Endothelial cell of umbilical vein (primary cell): ENCODE data around the gene STK32A. TPM values are rescaled to one million over a fixed set of nuclear protein-coding genes. Genes with fewer than 3 reads are reported as not detected.

Source experiments
- BruUV-seq: library from RNA; stranded (reverse); fragments of 400-500 nt; replicated peaks from 2 replicates; lab custom pipeline; 2021; lab: Mats Ljungman, UMichigan
- CTCF ChIA-PET: fragments of 300-600, 350-600 bp; sonication (Branson Sonifier 250); formaldehyde crosslinking; loops from one replicate; lab custom pipeline; 2021; ENCODE audit warnings: antibody characterized with exemption, inconsistent platforms; lab: Charles Lee
- POLR2A ChIA-PET: fragments of 300-600, 350-600 bp; sonication (Branson Sonifier 250); formaldehyde crosslinking; loops from one replicate; lab custom pipeline; 2021; ENCODE audit warnings: antibody characterized with exemption, inconsistent platforms; lab: Charles Lee
- DNase-seq: peaks from one replicate; pipeline ENCODE4 v3.0.0-alpha.2; 2011; ENCODE audit warnings: low read depth, low spot score
- FAIRE-seq: peaks from 2 replicates; lab custom pipeline; 2011; peaks lifted over from hg19 to GRCh38; lab: Jason Lieb, UNC
- H2AFZ ChIP-seq: 2 replicates; pipeline ENCODE4 v1.6.0; 2012; ENCODE audit warnings: low read depth, low read length, control low read depth, inconsistent platforms
- H3K27ac ChIP-seq: 2 replicates; pipeline ENCODE4 v1.5.1; 2011; ENCODE audit warnings: low read depth, mild to moderate bottlenecking, control low read depth, low read length, moderate library complexity; ENCODE audit not compliant: insufficient read depth
- H3K27me3 ChIP-seq, 2 experiments: 2 replicates each; pipeline versions ENCODE4 v1.6.0 to v1.6.1; 2011; ENCODE audit warnings: low read length in 2 of 2, mixed read lengths in 1 of 2; ENCODE audit not compliant: control insufficient read depth in 2 of 2, insufficient read depth in 2 of 2
- H3K36me3 ChIP-seq, 2 experiments: 2 replicates in 1 of 2; 3 replicates in 1 of 2; pipeline ENCODE4 v1.5.1; 2011; ENCODE audit warnings: low read length in 2 of 2, mild to moderate bottlenecking in 1 of 2, moderate library complexity in 1 of 2; ENCODE audit not compliant: control insufficient read depth in 2 of 2, insufficient read depth in 2 of 2; ENCODE audit errors: extremely low read depth in 1 of 2
- H3K4me1 ChIP-seq: 3 replicates; pipeline ENCODE4 v1.5.1; 2011; ENCODE audit warnings: mild to moderate bottlenecking, low read length; ENCODE audit not compliant: control insufficient read depth, insufficient read depth; ENCODE audit errors: extremely low read depth
- H3K4me2 ChIP-seq: 2 replicates; pipeline ENCODE4 v1.6.1; 2011; ENCODE audit warnings: low read length, control low read depth, mixed read lengths; ENCODE audit not compliant: insufficient read depth
- H3K4me3 ChIP-seq, 3 experiments: fragments of 200-600 bp in 1 of 3; sonication (generic), shearing (Covaris generic) in 1 of 3; replicated peaks in 1 of 3; 2 replicates each; pipeline ENCODE4 v1.5.1; 2011 to 2016; ENCODE audit warnings: control low read depth in 3 of 3, low read length in 3 of 3, mild to moderate bottlenecking in 2 of 3, inconsistent platforms in 1 of 3, low read depth in 1 of 3, moderate library complexity in 1 of 3; ENCODE audit not compliant: insufficient read depth in 1 of 3
- H3K79me2 ChIP-seq: 2 replicates; pipeline ENCODE4 v1.6.0; 2012; ENCODE audit warnings: low read length, inconsistent platforms; ENCODE audit not compliant: control insufficient read depth, insufficient read depth
- H3K9ac ChIP-seq: replicated peaks from 2 replicates; pipeline ENCODE3; 2011; ENCODE audit warnings: low read length, control low read depth; ENCODE audit not compliant: insufficient read depth; ENCODE audit errors: extremely low read depth
- H3K9me1 ChIP-seq: replicated peaks from 3 replicates; pipeline ENCODE4 v1.6.0; 2011; ENCODE audit warnings: mild to moderate bottlenecking, low read length; ENCODE audit not compliant: control insufficient read depth, insufficient read depth; ENCODE audit errors: extremely low read depth
- H3K9me3 ChIP-seq: replicated peaks from 2 replicates; pipeline ENCODE4 v1.5.1; 2012; ENCODE audit warnings: low read length, inconsistent platforms; ENCODE audit not compliant: control insufficient read depth, insufficient read depth
- H4K20me1 ChIP-seq: replicated peaks from 2 replicates; pipeline ENCODE3; 2011; ENCODE audit warnings: mild to moderate bottlenecking, low read length; ENCODE audit not compliant: control insufficient read depth, insufficient read depth; ENCODE audit errors: extremely low read depth
- EZH2 ChIP-seq: IDR thresholded peaks from 2 replicates; pipeline ENCODE4 v1.6.1; 2012; ENCODE audit warnings: borderline replicate concordance, low read depth, mild to moderate bottlenecking, moderate library complexity, low read length, inconsistent platforms; ENCODE audit not compliant: severe bottlenecking
- FOS ChIP-seq: IDR thresholded peaks from 2 replicates; pipeline ENCODE4 v1.6.1; 2011; ENCODE audit warnings: mild to moderate bottlenecking, low read length, moderate library complexity, borderline replicate concordance; ENCODE audit not compliant: insufficient read depth
- GATA2 ChIP-seq: IDR thresholded peaks from 2 replicates; pipeline ENCODE4 v1.7.0; 2011; ENCODE audit warnings: low read depth, mild to moderate bottlenecking, moderate library complexity, mixed read lengths, low read length; ENCODE audit not compliant: insufficient read length, insufficient read depth
- JUN ChIP-seq: IDR thresholded peaks from 2 replicates; pipeline ENCODE4 v1.6.1; 2011; ENCODE audit warnings: borderline replicate concordance, low read depth; ENCODE audit not compliant: insufficient read length, insufficient read depth
- MYC ChIP-seq: IDR thresholded peaks from one replicate; pipeline ENCODE4 v1.6.1; 2011; ENCODE audit warnings: mild to moderate bottlenecking, low read depth, low read length
- POLR2A ChIP-seq: IDR thresholded peaks from 2 replicates; pipeline ENCODE4 v1.6.1; 2012; ENCODE audit warnings: low read depth, mild to moderate bottlenecking, control low read depth, low read length
- POLR2AphosphoS5 ChIP-seq: IDR thresholded peaks from 2 replicates; pipeline ENCODE4 v1.6.1; 2012; ENCODE audit warnings: low read depth, mild to moderate bottlenecking, control low read depth, low read length, moderate library complexity; ENCODE audit not compliant: insufficient read depth
- dilution Hi-C: fragments of 300-500 bp; cut with MboI; formaldehyde crosslinking; loops from one replicate; pipeline ENCODE4 v1.15.0; 2019; ENCODE audit warnings: low sequenced_read_pairs; ENCODE audit not compliant: extremely low pct_ligation_motif_present
- intact Hi-C: fragments of 100-400 bp; cut with micrococcal nuclease; formaldehyde crosslinking; loops from one replicate; pipeline ENCODE4 v1.10.0; 2022
- polyA plus RNA-seq, 4 experiments: library from polyadenylated mRNA; depleted of rRNA in 3 of 4; stranded (reverse) in 3 of 4; unstranded in 1 of 4; fragments of >200 nt; gene quantifications; 2 replicates each; pipeline versions ENCODE4 v1.2.1 to v1.2.3, GENCODE V29; 2011 to 2012; ENCODE audit warnings: missing spikeins in 1 of 4
- total RNA-seq: library from RNA; stranded (reverse); gene quantifications from 2 replicates; pipeline ENCODE4 v1.2.3, GENCODE V29; 2021

STK32A gene
- total and polyA plus RNA-seq, 2 donors (not counting 3 experiments of a cell fraction or from before 2014, with no cell fraction given) = not detected

DNA sequence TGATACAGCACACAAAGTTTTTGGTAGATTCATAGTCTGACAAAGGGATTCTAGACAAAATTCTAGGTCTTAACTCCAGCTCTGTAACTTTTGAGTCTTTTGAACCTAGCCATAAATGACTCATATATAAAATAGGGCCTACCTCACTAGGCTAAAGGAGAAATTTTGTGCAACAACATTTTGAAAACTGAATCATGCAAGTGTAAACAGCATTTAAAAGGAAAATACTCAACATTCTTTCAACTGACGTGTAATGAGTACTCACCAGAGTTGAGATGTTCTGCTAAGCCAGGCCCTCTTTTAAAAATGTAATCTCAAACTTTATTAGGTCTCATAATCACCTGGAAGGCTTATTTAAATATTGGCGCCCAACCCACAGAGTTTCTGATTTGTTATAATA lies 113.2 kb downstream of the STK32A start:
- TF ChIP-seq JUN = no peak
- no peak for TF ChIP-seq POLR2AphosphoS5
- no peak for TF ChIP-seq POLR2A
- no peak overlapping the region for H3K4me2 ChIP-seq
- no peak for FAIRE-seq
- no peaks in the 10 kb centered on the region for H3K9me1 ChIP-seq
- no peak overlapping the region for H2AFZ ChIP-seq
- no peak overlapping the region for H3K9ac ChIP-seq
- H3K4me1 ChIP-seq = no peaks in the 10 kb centered on the region
- DNase-seq = no peak
- intact Hi-C loops (no loop called here), dilution Hi-C loops (no loop called here)
- no peak overlapping the region for H3K27ac ChIP-seq
- no peak overlapping the region for H3K4me3 ChIP-seq
- no peaks in the 10 kb centered on the region for H3K36me3 ChIP-seq
- no TSS peak for BruUV-seq
- no peaks in the 10 kb centered on the region for H3K9me3 ChIP-seq
- no peaks in the 10 kb centered on the region for H3K79me2 ChIP-seq
- H3K27me3 ChIP-seq = peaks cover 4% of the 10 kb centered on the region in 2 experiments
- CTCF ChIA-PET = interaction anchor here (1.4 kb wide), 1 partner anchor 21 kb away, joined by 4 read pairs; no protein-coding TSS in a partner anchor
- POLR2A ChIA-PET = no interaction called here
- no peaks in the 10 kb centered on the region for H4K20me1 ChIP-seq

- CTCF ChIA-PET = interaction anchor here (1.4 kb wide), 1 partner anchor 21 kb away, joined by 4 read pairs; no protein-coding TSS in a partner anchor
- dilution Hi-C loops (no loop called here), intact Hi-C loops (no loop called here)
- H2AFZ ChIP-seq = no peak overlapping the region
- no peak for FAIRE-seq
- no peaks in the 10 kb centered on the region for H4K20me1 ChIP-seq
- H3K4me1 ChIP-seq = no peaks in the 10 kb centered on the region
- peaks cover 4% of the 10 kb centered on the region in 2 experiments for H3K27me3 ChIP-seq
- TF ChIP-seq POLR2A (no peak), MYC (no peak), GATA2 (no peak), EZH2 (no peak), FOS (no peak), JUN (no peak)
- no peak overlapping the region for H3K27ac ChIP-seq
- DNase-seq = no peak
- H3K9me3 ChIP-seq = no peaks in the 10 kb centered on the region
- POLR2A ChIA-PET = no interaction called here
- H3K79me2 ChIP-seq = no peaks in the 10 kb centered on the region
- H3K4me2 ChIP-seq = no peak overlapping the region
- BruUV-seq = no TSS peak
- H3K9ac ChIP-seq = no peak overlapping the region
- no peaks in the 10 kb centered on the region for H3K36me3 ChIP-seq
- no peaks in the 10 kb centered on the region for H3K9me1 ChIP-seq
- H3K4me3 ChIP-seq = no peak overlapping the region
Measured at GRCh38 chr5:147348451-147348850, 113.6 kb downstream of the STK32A start.
